HepG2 (cell line): ENCODE results near the gene NOTO. TPM values are rescaled to one million over a fixed set of nuclear protein-coding genes. Genes with fewer than 3 reads are reported as not detected.

Experiments used
- BORCS8-MEF2B ChIP-seq: sonication (generic); formaldehyde crosslinking; IDR thresholded peaks from 2 replicates; pipeline ENCODE4 v1.8.0; 2022; ENCODE audit warnings: mild to moderate bottlenecking, missing genetic modification reagents
- BRCA1 ChIP-seq: sonication (generic); formaldehyde crosslinking; IDR thresholded peaks from 2 replicates; pipeline ENCODE4 v1.4.0; 2020; ENCODE audit warnings: missing genetic modification reagents
- CAMTA2 ChIP-seq: sonication (generic); formaldehyde crosslinking; IDR thresholded peaks from 2 replicates; pipeline ENCODE4 v1.4.0; 2020; ENCODE audit warnings: mild to moderate bottlenecking, missing genetic modification reagents, borderline replicate concordance
- GATAD1 ChIP-seq: IDR thresholded peaks from 2 replicates; pipeline ENCODE4 v1.6.1; 2016; ENCODE audit warnings: missing genetic modification reagents, missing compliant biosample characterization
- KAT7 ChIP-seq: IDR thresholded peaks from 2 replicates; pipeline ENCODE4 v1.6.1; 2018; ENCODE audit warnings: borderline replicate concordance, missing compliant biosample characterization
- KDM2A ChIP-seq: sonication (generic); formaldehyde crosslinking; IDR thresholded peaks from 2 replicates; pipeline ENCODE4 v1.4.0; 2020; ENCODE audit warnings: low read depth, missing genetic modification reagents, borderline replicate concordance
- KDM5B ChIP-seq: sonication (generic); formaldehyde crosslinking; IDR thresholded peaks from 2 replicates; pipeline ENCODE4 v1.4.0; 2020; ENCODE audit warnings: missing genetic modification reagents, mild to moderate bottlenecking, borderline replicate concordance
- NONO ChIP-seq, 2 experiments: fragments of 450-650 bp in 1 of 2; sonication (generic) in 1 of 2; formaldehyde crosslinking in 1 of 2; IDR thresholded peaks in 1 of 2; conservative IDR thresholded peaks in 1 of 2; 2 replicates each; pipeline versions ENCODE4 v1.6.1 to v1.8.0; 2017 to 2022; ENCODE audit warnings: mild to moderate bottlenecking in 1 of 2, missing genetic modification reagents in 1 of 2, moderate library complexity in 1 of 2
- PITX1 ChIP-seq: sonication (generic); formaldehyde crosslinking; IDR thresholded peaks from 2 replicates; pipeline ENCODE4 v1.5.1; 2020; ENCODE audit warnings: mild to moderate bottlenecking, missing genetic modification reagents
- PRMT3 ChIP-seq: sonication (generic); formaldehyde crosslinking; IDR thresholded peaks from 2 replicates; pipeline ENCODE4 v1.8.1; 2022; ENCODE audit warnings: low read depth, mild to moderate bottlenecking, moderate library complexity, missing genetic modification reagents, borderline replicate concordance
- SMC3 ChIP-seq: IDR thresholded peaks from 2 replicates; pipeline ENCODE4 v1.6.1; 2011; ENCODE audit warnings: low read length, improper control_type of control experiment
- SNAPC2 ChIP-seq: sonication (generic); formaldehyde crosslinking; IDR thresholded peaks from 2 replicates; pipeline ENCODE4 v1.8.1; 2022; ENCODE audit warnings: mild to moderate bottlenecking, missing genetic modification reagents
- SP1 ChIP-seq, 2 experiments: fragments of 450-650 bp in 1 of 2; sonication (generic) in 1 of 2; formaldehyde crosslinking in 1 of 2; IDR thresholded peaks; 2 replicates each; pipeline versions ENCODE4 v1.4.0 to v1.6.1; 2016 to 2020; ENCODE audit warnings: missing genetic modification reagents in 1 of 2
- SYNCRIP ChIP-seq: fragments of 200-400 bp; formaldehyde crosslinking; IDR thresholded peaks from 2 replicates; pipeline ENCODE4 v1.6.1; 2018; ENCODE audit warnings: mild to moderate bottlenecking, low read depth, low read length; ENCODE audit not compliant: insufficient read depth
- TSC22D2 ChIP-seq: sonication (generic); formaldehyde crosslinking; IDR thresholded peaks from 2 replicates; pipeline ENCODE4 v1.5.1; 2020; ENCODE audit warnings: missing genetic modification reagents, mild to moderate bottlenecking, borderline replicate concordance
- U2AF1 ChIP-seq: fragments of 200-400 bp; formaldehyde crosslinking; optimal IDR thresholded peaks from 2 replicates; pipeline ENCODE3; 2017; ENCODE audit warnings: mild to moderate bottlenecking, low read depth, low read length
- XRCC5 ChIP-seq: fragments of 200-400 bp; formaldehyde crosslinking; optimal IDR thresholded peaks from 2 replicates; pipeline ENCODE3; 2017; ENCODE audit warnings: mild to moderate bottlenecking, low read length
- YY1 ChIP-seq: IDR thresholded peaks from 2 replicates; pipeline ENCODE4 v1.6.1; 2011; ENCODE audit warnings: low read length, low read depth, moderate library complexity, mild to moderate bottlenecking; ENCODE audit not compliant: insufficient read depth, insufficient replicate concordance
- ZMAT3 ChIP-seq: sonication (generic); formaldehyde crosslinking; conservative IDR thresholded peaks from 2 replicates; pipeline ENCODE4 v1.7.0; 2021; ENCODE audit warnings: missing genetic modification reagents
- ZNF256 ChIP-seq: sonication (generic); formaldehyde crosslinking; conservative IDR thresholded peaks from 2 replicates; pipeline ENCODE4 v1.4.0; 2020; ENCODE audit warnings: missing genetic modification reagents
- ZNF350 ChIP-seq: sonication (generic); formaldehyde crosslinking; IDR thresholded peaks from 2 replicates; pipeline ENCODE4 v1.4.0; 2020; ENCODE audit warnings: mild to moderate bottlenecking, low read depth, missing genetic modification reagents, borderline replicate concordance
- ZNF431 ChIP-seq: sonication (generic); formaldehyde crosslinking; IDR thresholded peaks from 2 replicates; pipeline ENCODE4 v1.9.0; 2022; ENCODE audit warnings: missing genetic modification reagents, low read depth, mild to moderate bottlenecking, borderline replicate concordance
- ZNF484 ChIP-seq: sonication (generic); formaldehyde crosslinking; IDR thresholded peaks from 2 replicates; pipeline ENCODE4 v1.5.1; 2020; ENCODE audit warnings: mild to moderate bottlenecking, low read depth, missing genetic modification reagents, borderline replicate concordance
- ZNF879 ChIP-seq: sonication (generic); formaldehyde crosslinking; IDR thresholded peaks from 2 replicates; pipeline ENCODE4 v1.8.1; 2023; ENCODE audit warnings: missing genetic modification reagents
- ZNF883 ChIP-seq: sonication (generic); formaldehyde crosslinking; IDR thresholded peaks from 2 replicates; pipeline ENCODE4 v1.5.1; 2020; ENCODE audit warnings: mild to moderate bottlenecking, missing genetic modification reagents; ENCODE audit errors: not compliant biosample characterization
- ZSCAN21 ChIP-seq: sonication (generic); formaldehyde crosslinking; IDR thresholded peaks from 2 replicates; pipeline ENCODE4 v1.8.0; 2022; ENCODE audit warnings: mild to moderate bottlenecking, missing genetic modification reagents, moderate library complexity, borderline replicate concordance
- ZSCAN29 ChIP-seq: sonication (generic); formaldehyde crosslinking; conservative IDR thresholded peaks from 2 replicates; pipeline ENCODE4 v1.4.0; 2020; ENCODE audit warnings: mild to moderate bottlenecking, missing genetic modification reagents
- polyA plus RNA-seq, 8 experiments: library from polyadenylated mRNA; depleted of rRNA in 3 of 8; stranded (reverse) in 7 of 8; unstranded in 1 of 8; fragments of >200 nt; fragmentation: Illumina TruSeq in 4 of 8; extraction: Trizol in 4 of 8; gene quantifications; 2 replicates each; pipeline versions ENCODE4 v1.2.1 to v1.2.3, GENCODE V29; 2011 to 2016; ENCODE audit warnings: low read depth in 4 of 8, missing spikeins in 1 of 8, mixed read lengths in 1 of 8; ENCODE audit not compliant: insufficient read depth in 1 of 8
- total RNA-seq, 5 experiments: library from RNA; depleted of rRNA; stranded (reverse); fragments of >200 nt; fragmentation: Illumina TruSeq; extraction: Trizol; gene quantifications; 2 replicates each; pipeline ENCODE4 v1.2.3, GENCODE V29; 2016; ENCODE audit warnings: low read depth in 1 of 5
- TF ChIP-seq, protein P1 (sequence below): sonication (generic); formaldehyde crosslinking; IDR thresholded peaks from 2 replicates; pipeline ENCODE4 v1.4.0; 2020; ENCODE audit warnings: missing genetic modification reagents
- TF ChIP-seq, protein P2 (sequence below): IDR thresholded peaks from 2 replicates; pipeline ENCODE4 v1.6.1; 2016; ENCODE audit warnings: missing genetic modification reagents, missing compliant biosample characterization

NOTO gene
- total and polyA plus RNA-seq, 2 of the 13 experiments (the other 11 are each of a cell fraction or from before 2014, with no cell fraction given), result not detected

DNA sequence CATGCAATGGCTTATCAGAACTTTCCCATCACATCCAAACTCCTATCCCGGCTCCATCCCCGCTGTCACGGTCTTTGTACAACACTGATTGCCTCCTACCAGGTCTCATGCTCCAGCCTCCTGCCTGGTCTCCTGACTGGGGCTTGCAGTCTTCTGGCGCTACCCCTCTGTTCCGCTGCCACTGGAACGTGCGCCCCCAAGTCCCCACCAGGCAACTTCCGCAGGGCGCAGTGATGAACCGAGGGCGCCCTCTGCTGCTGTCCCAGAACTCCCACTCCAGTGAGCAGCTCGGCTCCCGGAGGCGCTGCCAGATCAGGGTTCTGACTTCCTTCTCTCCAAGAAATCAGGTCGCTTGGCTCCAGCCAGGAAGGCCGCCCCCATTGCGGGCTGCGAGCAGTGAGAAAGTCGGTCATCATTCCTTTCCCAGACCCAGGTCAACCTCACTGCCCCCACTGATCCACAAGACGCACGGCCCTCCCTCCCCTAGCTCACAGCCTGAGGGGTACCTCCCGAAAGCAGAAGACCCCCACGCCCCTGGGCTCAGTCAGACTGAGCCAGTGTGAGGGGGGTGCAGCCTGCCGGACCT, 45.7 kb upstream of the NOTO start (continued):
- TF ChIP-seq PRMT3 (CRISPR knock-in tag) (no peak), KDM5B (peak; percentile 87; the same call in 1 of the 2 replicates), U2AF1 (no peak), ZNF883 (peak; percentile 35), YY1 (peak; percentile 63), SP1 (IDR thresholded peaks at IDR 0.05) (no peak), SP1 (CRISPR knock-in tag; IDR thresholded peaks at IDR 0.05) (0 out of 2 replicates have a peak, but pooled peaks have one; percentile 22), SYNCRIP (no peak), GATAD1 (0 out of 2 replicates have a peak, but pooled peaks have one; percentile 20), BRCA1 (CRISPR knock-in tag) (no peak), XRCC5 (peak; percentile 73), ZSCAN21 (peak; percentile 68; the same call in 1 of the 2 replicates), PITX1 (CRISPR knock-in tag) (peak; percentile 47; the same call in 1 of the 2 replicates), SMC3 (peak; percentile 87), ZNF431 (no peak), NONO (IDR thresholded peaks at IDR 0.05) (no peak), NONO (CRISPR knock-in tag; conservative IDR thresholded peaks at IDR 0.05) (0 out of 2 replicates have a peak, but pooled peaks have one; percentile 60), KDM2A (CRISPR knock-in tag) (peak; percentile 85; the same call in 1 of the 2 replicates), SNAPC2 (CRISPR knock-in tag) (no peak), ZMAT3 (CRISPR knock-in tag) (0 out of 2 replicates have a peak, but pooled peaks have one; percentile 43), ZNF879 (CRISPR knock-in tag) (no peak), ZNF484 (no peak), KAT7 (CRISPR knock-in tag) (no peak), ZNF256 (CRISPR knock-in tag) (no peak), TSC22D2 (CRISPR knock-in tag) (no peak), CAMTA2 (CRISPR knock-in tag) (peak; percentile 88), ZSCAN29 (no peak), ZNF350 (peak; percentile 48; the same call in 1 of the 2 replicates), BORCS8-MEF2B (peak; percentile 31; the same call in 1 of the 2 replicates)
- TF ChIP-seq, protein P1, sequence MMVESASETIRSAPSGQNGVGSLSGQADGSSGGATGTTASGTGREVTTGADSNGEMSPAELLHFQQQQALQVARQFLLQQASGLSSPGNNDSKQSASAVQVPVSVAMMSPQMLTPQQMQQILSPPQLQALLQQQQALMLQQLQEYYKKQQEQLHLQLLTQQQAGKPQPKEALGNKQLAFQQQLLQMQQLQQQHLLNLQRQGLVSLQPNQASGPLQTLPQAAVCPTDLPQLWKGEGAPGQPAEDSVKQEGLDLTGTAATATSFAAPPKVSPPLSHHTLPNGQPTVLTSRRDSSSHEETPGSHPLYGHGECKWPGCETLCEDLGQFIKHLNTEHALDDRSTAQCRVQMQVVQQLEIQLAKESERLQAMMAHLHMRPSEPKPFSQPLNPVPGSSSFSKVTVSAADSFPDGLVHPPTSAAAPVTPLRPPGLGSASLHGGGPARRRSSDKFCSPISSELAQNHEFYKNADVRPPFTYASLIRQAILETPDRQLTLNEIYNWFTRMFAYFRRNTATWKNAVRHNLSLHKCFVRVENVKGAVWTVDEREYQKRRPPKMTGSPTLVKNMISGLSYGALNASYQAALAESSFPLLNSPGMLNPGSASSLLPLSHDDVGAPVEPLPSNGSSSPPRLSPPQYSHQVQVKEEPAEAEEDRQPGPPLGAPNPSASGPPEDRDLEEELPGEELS (CRISPR knock-in tag), result no peak
- TF ChIP-seq, protein P2, sequence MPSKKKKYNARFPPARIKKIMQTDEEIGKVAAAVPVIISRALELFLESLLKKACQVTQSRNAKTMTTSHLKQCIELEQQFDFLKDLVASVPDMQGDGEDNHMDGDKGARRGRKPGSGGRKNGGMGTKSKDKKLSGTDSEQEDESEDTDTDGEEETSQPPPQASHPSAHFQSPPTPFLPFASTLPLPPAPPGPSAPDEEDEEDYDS (CRISPR knock-in tag), result 0 out of 2 replicates have a peak, but pooled peaks have one; percentile 25
